ENCODE measurements around the gene C14orf93. TPM values are rescaled to one million over a fixed set of nuclear protein-coding genes. Genes with fewer than 3 reads are reported as not detected.

Gene C14orf93
- total RNA-seq, 6 experiments from 2014 or later = 3.6 to 7.0 (median 5.7) TPM

DNA sequence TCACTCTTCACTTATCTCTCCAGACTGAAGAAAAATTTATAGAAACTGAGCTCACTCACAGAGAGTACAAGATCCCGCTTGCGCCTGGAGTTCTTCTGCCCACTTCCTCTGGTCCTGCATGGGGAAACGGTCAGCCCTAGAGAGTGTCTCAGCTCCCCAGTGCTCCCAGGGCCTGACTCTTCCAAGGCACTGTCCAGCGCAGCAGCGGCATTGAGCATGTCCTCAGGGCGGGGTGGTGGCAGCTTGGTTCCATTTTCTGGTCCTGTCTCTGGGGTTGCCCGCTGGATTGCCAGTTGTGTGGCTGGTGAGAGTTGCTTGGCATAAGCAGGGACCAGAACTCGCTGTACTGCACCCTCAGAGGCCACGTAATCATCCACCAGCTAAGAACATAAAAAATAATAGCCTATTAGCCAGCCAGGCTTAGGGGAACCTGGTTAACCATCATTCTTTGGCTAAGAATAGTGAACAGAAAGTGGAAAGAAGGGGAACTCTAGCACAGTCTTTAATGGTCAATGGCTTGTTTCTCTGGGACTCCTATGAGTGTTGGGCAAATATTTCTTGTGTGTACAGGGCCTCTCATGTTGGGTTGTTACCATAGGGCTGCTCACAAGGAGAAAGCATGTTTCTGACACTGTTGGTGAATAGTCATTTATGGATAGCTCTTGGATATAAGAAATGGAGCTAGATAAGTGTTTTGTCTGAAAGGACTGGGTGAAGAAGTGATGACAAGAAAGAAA is 13.9 kb downstream of the C14orf93 start:
- Mint-ChIP-seq H3K36me3 (ENCODE audit: low read depth) (no peaks in the 10 kb centered on the region), H3K27ac (peak overlapping the region; percentile 37; the same call in 1 of the 2 replicates), H3K4me3 (no peak overlapping the region), H3K9me3 (no peaks in the 10 kb centered on the region), H3K27me3 (ENCODE audit: insufficient read depth) (no peaks in the 10 kb centered on the region; the same call in 1 of the 2 replicates), H3K4me1 (ENCODE audit: low read depth) (peaks cover 26% of the 10 kb centered on the region)
- DNase-seq = no peak
- TF ChIP-seq, protein P1, sequence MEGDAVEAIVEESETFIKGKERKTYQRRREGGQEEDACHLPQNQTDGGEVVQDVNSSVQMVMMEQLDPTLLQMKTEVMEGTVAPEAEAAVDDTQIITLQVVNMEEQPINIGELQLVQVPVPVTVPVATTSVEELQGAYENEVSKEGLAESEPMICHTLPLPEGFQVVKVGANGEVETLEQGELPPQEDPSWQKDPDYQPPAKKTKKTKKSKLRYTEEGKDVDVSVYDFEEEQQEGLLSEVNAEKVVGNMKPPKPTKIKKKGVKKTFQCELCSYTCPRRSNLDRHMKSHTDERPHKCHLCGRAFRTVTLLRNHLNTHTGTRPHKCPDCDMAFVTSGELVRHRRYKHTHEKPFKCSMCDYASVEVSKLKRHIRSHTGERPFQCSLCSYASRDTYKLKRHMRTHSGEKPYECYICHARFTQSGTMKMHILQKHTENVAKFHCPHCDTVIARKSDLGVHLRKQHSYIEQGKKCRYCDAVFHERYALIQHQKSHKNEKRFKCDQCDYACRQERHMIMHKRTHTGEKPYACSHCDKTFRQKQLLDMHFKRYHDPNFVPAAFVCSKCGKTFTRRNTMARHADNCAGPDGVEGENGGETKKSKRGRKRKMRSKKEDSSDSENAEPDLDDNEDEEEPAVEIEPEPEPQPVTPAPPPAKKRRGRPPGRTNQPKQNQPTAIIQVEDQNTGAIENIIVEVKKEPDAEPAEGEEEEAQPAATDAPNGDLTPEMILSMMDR (IDR thresholded peaks at IDR 0.05) = no peak

DNA sequence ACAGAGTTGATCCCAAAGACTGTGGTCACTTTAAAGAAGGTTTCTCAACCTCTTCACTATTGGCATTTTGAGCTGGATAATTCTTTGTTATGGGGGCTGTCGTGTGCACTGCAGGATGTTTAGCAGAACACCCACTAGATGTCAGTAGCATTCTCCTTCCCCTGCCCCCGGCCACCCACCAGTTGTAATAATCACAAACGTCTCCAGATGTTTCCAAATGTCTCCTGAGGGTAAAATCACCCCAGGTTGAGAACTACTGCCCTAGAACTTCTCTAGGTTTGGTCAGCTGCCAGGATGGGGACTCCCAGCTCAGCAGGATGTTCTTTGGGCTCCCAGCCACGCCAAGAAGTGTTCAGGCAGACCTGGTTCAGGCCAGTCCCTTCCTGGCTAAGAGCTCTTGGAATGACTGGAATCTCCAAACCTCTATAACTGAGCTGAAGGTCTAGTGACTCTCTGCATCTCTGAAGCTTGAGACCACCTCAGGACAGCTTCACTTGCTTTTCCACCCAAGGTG is 15.1 kb downstream of the C14orf93 start:
- TF ChIP-seq, protein P1 (IDR thresholded peaks at IDR 0.05) = peak; percentile 77
- Mint-ChIP-seq H3K9me3 (no peaks in the 10 kb centered on the region), H3K27me3 (ENCODE audit: insufficient read depth) (no peaks in the 10 kb centered on the region; the same call in 1 of the 2 replicates), H3K36me3 (ENCODE audit: low read depth) (no peaks in the 10 kb centered on the region), H3K27ac (peak overlapping the region; percentile 71), H3K4me1 (ENCODE audit: low read depth) (peaks cover 26% of the 10 kb centered on the region), H3K4me3 (no peak overlapping the region; the same call in 1 of the 2 replicates)
- peak; percentile 61 for DNase-seq

DNA sequence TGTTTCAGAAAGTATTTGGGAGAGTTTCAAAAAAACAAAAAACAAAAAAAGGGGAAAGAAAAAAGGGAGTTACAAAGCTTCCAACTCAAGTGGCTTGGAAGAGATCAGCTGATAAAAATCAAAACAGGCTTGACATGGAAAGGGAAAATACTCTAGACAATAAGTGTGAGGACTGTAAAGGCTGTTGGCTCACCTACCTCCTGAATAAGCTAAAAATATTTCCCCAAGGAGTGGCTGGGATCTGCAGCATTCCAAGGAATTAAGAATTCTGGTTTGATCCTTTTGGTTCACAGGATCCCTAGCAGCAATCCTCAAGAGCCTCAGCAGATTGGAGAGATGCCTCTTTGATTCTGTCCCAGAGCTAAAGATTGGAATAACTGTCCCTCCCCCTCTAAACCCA is 16.4 kb downstream of the C14orf93 start:
- Mint-ChIP-seq H3K4me3 (no peak overlapping the region), H3K9me3 (no peaks in the 10 kb centered on the region), H3K4me1 (ENCODE audit: low read depth) (peaks cover 26% of the 10 kb centered on the region), H3K27me3 (ENCODE audit: insufficient read depth) (no peaks in the 10 kb centered on the region; the same call in 1 of the 2 replicates), H3K36me3 (ENCODE audit: low read depth) (no peaks in the 10 kb centered on the region), H3K27ac (peak overlapping the region; percentile 23; the same call in 1 of the 2 replicates)
- no peak for DNase-seq
- TF ChIP-seq, protein P1 (IDR thresholded peaks at IDR 0.05) = no peak

DNA sequence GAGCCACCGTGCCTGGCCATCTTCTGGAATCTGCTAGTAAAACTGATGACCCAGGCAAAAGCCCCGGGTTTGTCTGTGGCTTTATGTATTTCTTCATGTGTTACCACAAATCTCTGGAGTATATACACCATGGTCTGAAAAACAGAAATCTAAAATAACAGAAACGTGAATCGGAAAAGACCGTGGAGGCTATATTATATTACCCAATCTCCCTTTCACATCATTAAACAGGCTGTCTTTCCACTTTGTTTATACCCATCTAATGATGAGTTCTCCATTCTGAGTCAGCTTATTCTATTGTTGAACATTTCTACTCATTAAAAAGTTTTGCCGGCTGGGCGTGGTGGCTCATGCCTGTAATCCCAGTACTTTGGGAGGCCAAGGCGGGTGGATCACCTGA is 18.1 kb downstream of the C14orf93 start:
- H3K9me3 Mint-ChIP-seq = no peaks in the 10 kb centered on the region
- no peaks in the 10 kb centered on the region for H3K36me3 Mint-ChIP-seq (ENCODE audit: low read depth)
- H3K27me3 Mint-ChIP-seq (ENCODE audit: insufficient read depth) = no peaks in the 10 kb centered on the region; the same call in 1 of the 2 replicates
- H3K27ac Mint-ChIP-seq = no peak overlapping the region
- TF ChIP-seq, protein P1 (IDR thresholded peaks at IDR 0.05) = no peak
- H3K4me3 Mint-ChIP-seq = no peak overlapping the region
- DNase-seq = no peak
- H3K4me1 Mint-ChIP-seq (ENCODE audit: low read depth) = peaks cover 26% of the 10 kb centered on the region

DNA sequence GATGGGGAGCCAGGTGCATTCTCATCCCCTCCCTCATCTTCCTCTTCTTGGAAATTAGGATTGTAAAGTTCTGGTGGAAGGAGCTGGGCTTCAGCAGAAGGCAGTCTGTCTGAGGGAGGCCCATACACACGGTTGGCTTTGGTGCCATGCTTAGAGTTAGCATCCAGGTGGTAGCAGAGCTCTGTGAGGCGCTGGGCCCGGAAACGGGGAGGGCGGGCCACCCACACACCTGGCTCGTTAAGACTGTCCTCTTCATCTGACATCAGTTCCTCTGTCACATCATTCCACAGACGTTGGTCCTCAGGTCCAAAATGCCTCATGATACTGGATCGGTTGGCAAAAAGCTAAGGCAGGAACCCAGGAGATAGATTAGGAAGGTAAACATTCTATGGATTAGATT is 22.7 kb downstream of the C14orf93 start:
- no peaks in the 10 kb centered on the region for H3K9me3 Mint-ChIP-seq
- TF ChIP-seq, protein P1 (IDR thresholded peaks at IDR 0.05) = no peak
- H3K4me3 Mint-ChIP-seq = no peak overlapping the region
- H3K27me3 Mint-ChIP-seq (ENCODE audit: insufficient read depth) = no peaks in the 10 kb centered on the region
- DNase-seq = no peak
- no peaks in the 10 kb centered on the region for H3K36me3 Mint-ChIP-seq (ENCODE audit: low read depth)
- peaks cover 6% of the 10 kb centered on the region for H3K4me1 Mint-ChIP-seq (ENCODE audit: low read depth)
- H3K27ac Mint-ChIP-seq = no peak overlapping the region
